GOT3 (cell line): ENCODE measurements around the gene PPP1R14D.

ENCODE experiments used
- DNase-seq: peaks from one replicate; lab custom pipeline; 2025; ENCODE audit warnings: mixed read lengths; lab: John Stamatoyannopoulos, UW

PPP1R14D gene

GRCh38 chr15:40852529-40852928 is 24.0 kb upstream of the PPP1R14D start:
- DNase-seq: no peak

- DNase-seq: no peak
Measured at GRCh38 chr15:40850576-40851112, 22.1 kb upstream of the PPP1R14D start.

- DNase-seq: no peak
Measured at GRCh38 chr15:40847223-40847961, 18.9 kb upstream of the PPP1R14D start.

GRCh38 chr15:40846841-40847222 is 18.3 kb upstream of the PPP1R14D start:
- DNase-seq: no peak

GRCh38 chr15:40845511-40846284 is 17.2 kb upstream of the PPP1R14D start:
- DNase-seq: no peak

GRCh38 chr15:40845036-40845435 is 16.5 kb upstream of the PPP1R14D start:
- no peak for DNase-seq

GRCh38 chr15:40844696-40845030 is 16.2 kb upstream of the PPP1R14D start:
- DNase-seq: no peak

GRCh38 chr15:40843885-40844695 is 15.6 kb upstream of the PPP1R14D start, which contains the start of gene SPINT1:
Gene SPINT1 (plus strand): TSS chr15:40844048. CDS start chr15:40844555, 507 bp downstream.
- DNase-seq: no peak

- no peak for DNase-seq
Measured at GRCh38 chr15:40843261-40843884, 14.9 kb upstream of the PPP1R14D start.

GRCh38 chr15:40841741-40842140 is 13.2 kb upstream of the PPP1R14D start:
- no peak for DNase-seq

GRCh38 chr15:40838756-40839155 is 10.2 kb upstream of the PPP1R14D start:
- DNase-seq: no peak

- DNase-seq: no peak
Measured at GRCh38 chr15:40836020-40836419, 7.5 kb upstream of the PPP1R14D start.

GRCh38 chr15:40832903-40833302 is 4.4 kb upstream of the PPP1R14D start:
- no peak for DNase-seq

- DNase-seq: no peak
Measured at GRCh38 chr15:40831861-40832260, 3.4 kb upstream of the PPP1R14D start.

GRCh38 chr15:40830884-40831283 is 2.4 kb upstream of the PPP1R14D start:
- DNase-seq: no peak

GRCh38 chr15:40829115-40829514 is 607 bp upstream of the PPP1R14D start:
- no peak for DNase-seq

- no peak for DNase-seq
Measured at GRCh38 chr15:40826423-40827075, 2.0 kb downstream of the PPP1R14D start.

GRCh38 chr15:40825661-40826422 is 2.7 kb downstream of the PPP1R14D start:
- no peak for DNase-seq

GRCh38 chr15:40823572-40824343 is 4.8 kb downstream of the PPP1R14D start:
- DNase-seq: no peak

- DNase-seq: no peak
Measured at GRCh38 chr15:40821195-40821594, 7.3 kb downstream of the PPP1R14D start.
